ENCODE data around the gene CAPS.
"Not testable (repeated sequence)": the region's sequence is repeated elsewhere in the genome, so short reads cannot be mapped to it uniquely, and the experiment has no call there.

The CAPS gene

GRCh38 chr19:5961969-5962945 is 48.2 kb downstream of the CAPS start:
- peak; percentile 82 for DNase-seq
- Histone ChIP-seq H3K27ac (ENCODE audit: low read length) (peak overlapping the region; percentile 70), H3K36me3 (ENCODE audit: insufficient read depth, low read length) (peaks cover 50% of the 10 kb centered on the region), H3K9me3 (ENCODE audit: insufficient read depth, low read length, severe bottlenecking) (no peaks in the 10 kb centered on the region), H3K4me2 (ENCODE audit: insufficient read depth, low read length) (peak overlapping the region; percentile 44), H3K4me3 (ENCODE audit: low read depth in 1 of 2, low read length in 2 of 2) (peak overlapping the region in 1 of 2 experiments; percentile 25; a peak in 2 of 4 replicates), H4K20me1 (ENCODE audit: insufficient read depth, low read length) (peaks cover 98% of the 10 kb centered on the region), H2AFZ (ENCODE audit: low read depth, low read length) (no peak overlapping the region), H3K79me2 (ENCODE audit: insufficient read depth, low read length) (peaks cover 100% of the 10 kb centered on the region), H3K27me3 (ENCODE audit: insufficient read depth, low read length, poor library complexity) (no peaks in the 10 kb centered on the region), H3K9ac (ENCODE audit: low read depth, low read length) (peak overlapping the region; percentile 36), H3K4me1 (ENCODE audit: insufficient read depth, low read length) (peaks cover 49% of the 10 kb centered on the region)
- no peak for TF ChIP-seq EZH2 (IDR thresholded peaks at IDR 0.05; ENCODE audit: borderline replicate concordance, low read depth, low read length, severe bottlenecking)
- TF ChIP-seq CTCF (IDR thresholded peaks at IDR 0.05; ENCODE audit: borderline replicate concordance, extremely low read depth, low read length, poor library complexity, severe bottlenecking), result peak; percentile 21
- ATAC-seq (ENCODE audit: insufficient read depth, low read depth), result peak; percentile 96

- H2AFZ ChIP-seq (ENCODE audit: low read depth, low read length); H3K9me3 ChIP-seq (ENCODE audit: insufficient read depth, low read length, severe bottlenecking); ATAC-seq (ENCODE audit: insufficient read depth, low read depth); H3K27me3 ChIP-seq (ENCODE audit: insufficient read depth, low read length, poor library complexity); DNase-seq; H3K4me3 ChIP-seq (ENCODE audit: low read depth in 1 of 2, low read length in 2 of 2): not testable (repeated sequence)
- peaks cover 100% of the 10 kb centered on the region for H3K79me2 ChIP-seq (ENCODE audit: insufficient read depth, low read length)
- H4K20me1 ChIP-seq (ENCODE audit: insufficient read depth, low read length), result peaks cover 99% of the 10 kb centered on the region
- peak overlapping the region; percentile 21; the same call in 1 of the 2 replicates for H3K27ac ChIP-seq (ENCODE audit: low read length)
- H3K36me3 ChIP-seq (ENCODE audit: insufficient read depth, low read length), result peaks cover 51% of the 10 kb centered on the region
- H3K9ac ChIP-seq (ENCODE audit: low read depth, low read length), result peak overlapping the region; percentile 36; the same call in 1 of the 2 replicates
- H3K4me1 ChIP-seq (ENCODE audit: insufficient read depth, low read length), result peaks cover 56% of the 10 kb centered on the region
- H3K4me2 ChIP-seq (ENCODE audit: insufficient read depth, low read length), result 0 out of 2 replicates have a peak overlapping the region, but pooled peaks have one; percentile 1
Measured at GRCh38 chr19:5963259-5963658, 49.2 kb downstream of the CAPS start.

- DNase-seq (no peak), ATAC-seq (ENCODE audit: insufficient read depth, low read depth) (no peak)
- peaks cover 100% of the 10 kb centered on the region for H3K79me2 ChIP-seq (ENCODE audit: insufficient read depth, low read length)
- H3K9ac ChIP-seq (ENCODE audit: low read depth, low read length), result 0 out of 2 replicates have a peak overlapping the region, but pooled peaks have one; percentile 2
- TF ChIP-seq EZH2 (IDR thresholded peaks at IDR 0.05; ENCODE audit: borderline replicate concordance, low read depth, low read length, severe bottlenecking) (no peak), CTCF (IDR thresholded peaks at IDR 0.05; ENCODE audit: borderline replicate concordance, extremely low read depth, low read length, poor library complexity, severe bottlenecking) (no peak)
- H3K27ac ChIP-seq (ENCODE audit: low read length), result peak overlapping the region; percentile 50
- H2AFZ ChIP-seq (ENCODE audit: low read depth, low read length), result no peak overlapping the region
- H3K9me3 ChIP-seq (ENCODE audit: insufficient read depth, low read length, severe bottlenecking), result no peaks in the 10 kb centered on the region
- peaks cover 58% of the 10 kb centered on the region for H3K4me1 ChIP-seq (ENCODE audit: insufficient read depth, low read length)
- peak overlapping the region; percentile 23 for H3K4me2 ChIP-seq (ENCODE audit: insufficient read depth, low read length)
- H3K4me3 ChIP-seq (ENCODE audit: low read depth in 1 of 2, low read length in 2 of 2), result no peak overlapping the region
- peaks cover 45% of the 10 kb centered on the region for H3K36me3 ChIP-seq (ENCODE audit: insufficient read depth, low read length)
- H3K27me3 ChIP-seq (ENCODE audit: insufficient read depth, low read length, poor library complexity), result no peaks in the 10 kb centered on the region
- H4K20me1 ChIP-seq (ENCODE audit: insufficient read depth, low read length), result peaks cover 99% of the 10 kb centered on the region
Measured at GRCh38 chr19:5963855-5964254, 49.8 kb downstream of the CAPS start.

Measured in DND-41 (cell line).